K562 (cell line): ENCODE results near the gene NELL1. TPM values are rescaled to one million over a fixed set of nuclear protein-coding genes. Genes with fewer than 3 reads are reported as not detected.

Experiments
- ATAC-seq: fragments of 200-7000 bp; cut with Tn5 transposase; 3 replicates; pipeline ENCODE4 v1.9.1; 2020; ENCODE audit warnings: moderate library complexity
- BruUV-seq: library from RNA; stranded (reverse); fragments of 400-500 nt; replicated peaks from 2 replicates; lab custom pipeline; 2021; lab: Mats Ljungman, UMichigan
- CTCF ChIA-PET: fragments of 300-600 bp; formaldehyde crosslinking; extraction: SDS; loops from one replicate; lab custom pipeline; 2021; ENCODE audit warnings: low intra/inter-chr PET ratio; lab: Yijun Ruan, JAX
- POLR2A ChIA-PET: fragments of 300-600, 350-650 bp; sonication (Branson Sonifier 250); formaldehyde crosslinking; extraction: SDS; loops from one replicate; lab custom pipeline; 2021; ENCODE audit warnings: antibody characterized with exemption, inconsistent platforms; lab: Yijun Ruan, JAX
- DNase-seq, 4 experiments: peaks; one replicate each; pipeline versions ENCODE4 v3.0.0 to v3.0.0-alpha.2; 2011 to 2018; ENCODE audit warnings: low spot score in 3 of 4, mixed read lengths in 3 of 4; ENCODE audit errors: extremely low read depth in 1 of 4
- FAIRE-seq: peaks from 2 replicates; lab custom pipeline; 2011; peaks lifted over from hg19 to GRCh38; lab: Jason Lieb, UNC
- H2AFZ ChIP-seq: 2 replicates; pipeline ENCODE4 v1.6.0; 2011; ENCODE audit warnings: low read depth, low read length, control low read depth, inconsistent platforms
- H3K27ac ChIP-seq: fragments of 200-600 bp; 3 replicates; pipeline ENCODE4 v1.8.0; 2011; ENCODE audit warnings: low read depth, mild to moderate bottlenecking, control low read depth, inconsistent platforms, low read length, moderate library complexity, mixed read lengths; ENCODE audit errors: extremely low read depth
- H3K27me3 ChIP-seq, 2 experiments: fragments of 300-600 bp in 1 of 2; 2 replicates in 1 of 2; 3 replicates in 1 of 2; pipeline versions ENCODE4 v1.6.0 to v1.8.0; 2011; ENCODE audit warnings: inconsistent platforms in 2 of 2, low read length in 2 of 2, mild to moderate bottlenecking in 1 of 2, mixed read lengths in 1 of 2, moderate library complexity in 1 of 2; ENCODE audit not compliant: control insufficient read depth in 2 of 2, insufficient read depth in 2 of 2
- H3K36me3 ChIP-seq: fragments of 300-600 bp; 3 replicates; pipeline ENCODE4 v1.8.0; 2011; ENCODE audit warnings: mild to moderate bottlenecking, low read length, inconsistent platforms; ENCODE audit not compliant: control insufficient read depth, insufficient read depth
- H3K4me1 ChIP-seq, 2 experiments: fragments of 200-600 bp in 1 of 2; replicated peaks in 1 of 2; 2 replicates in 1 of 2; 3 replicates in 1 of 2; pipeline versions ENCODE4 v1.5.1 to v1.8.0; 2011; ENCODE audit warnings: inconsistent platforms in 2 of 2, low read length in 2 of 2, mild to moderate bottlenecking in 1 of 2, mixed read lengths in 1 of 2, moderate library complexity in 1 of 2; ENCODE audit not compliant: control insufficient read depth in 2 of 2, insufficient read depth in 2 of 2
- H3K4me2 ChIP-seq: 2 replicates; pipeline ENCODE4 v1.6.1; 2011; ENCODE audit warnings: low read length, control low read depth, inconsistent platforms, mixed read lengths; ENCODE audit not compliant: insufficient read depth
- H3K4me3 ChIP-seq: fragments of 200-600 bp; sonication (generic), shearing (Covaris generic); 2 replicates; pipeline ENCODE4 v1.5.1; 2016; ENCODE audit warnings: control low read depth, inconsistent platforms
- H3K79me2 ChIP-seq: fragments of 200-600 bp; 3 replicates; pipeline ENCODE4 v1.8.0; 2011; ENCODE audit warnings: low read length, inconsistent platforms; ENCODE audit not compliant: control insufficient read depth, insufficient read depth
- H3K9ac ChIP-seq, 2 experiments: 2 replicates each; pipeline versions ENCODE4 v1.6.0 to v1.6.1; 2011; ENCODE audit warnings: low read depth in 2 of 2, low read length in 2 of 2, control low read depth in 1 of 2, inconsistent platforms in 1 of 2, mild to moderate bottlenecking in 1 of 2, mixed read lengths in 1 of 2; ENCODE audit not compliant: insufficient read depth in 1 of 2
- H3K9me1 ChIP-seq: one replicate; pipeline ENCODE4 v1.6.0; 2011; ENCODE audit warnings: inconsistent platforms, mild to moderate bottlenecking, low read length, moderate library complexity; ENCODE audit not compliant: control insufficient read depth, insufficient read depth
- H3K9me3 ChIP-seq: replicated peaks from 2 replicates; pipeline ENCODE4 v1.5.1; 2011; ENCODE audit warnings: low read depth, low read length, inconsistent platforms; ENCODE audit not compliant: control insufficient read depth, insufficient read depth
- H4K20me1 ChIP-seq: replicated peaks from 2 replicates; pipeline ENCODE4 v1.6.1; 2011; ENCODE audit warnings: low read length, inconsistent platforms, mixed read lengths; ENCODE audit not compliant: control insufficient read depth, insufficient read depth
- LEF1 ChIP-seq: fragments of 450-650 bp; IDR thresholded peaks from 2 replicates; pipeline ENCODE4 v1.6.1; 2016; ENCODE audit warnings: mild to moderate bottlenecking
- MITF ChIP-seq: IDR thresholded peaks from 2 replicates; pipeline ENCODE4 v1.6.1; 2014; ENCODE audit warnings: antibody characterized with exemption
- MYC ChIP-seq, 2 experiments: fragments of 250-450 bp in 1 of 2; sonication (Bioruptor Pico) in 1 of 2; IDR thresholded peaks; 2 replicates each; pipeline versions ENCODE4 v1.5.1 to v1.6.1; 2012 to 2021; ENCODE audit warnings: low read depth in 2 of 2, borderline replicate concordance in 1 of 2, improper control_type of control experiment in 1 of 2, low read length in 1 of 2, mild to moderate bottlenecking in 1 of 2, moderate library complexity in 1 of 2
- PHTF2 ChIP-seq: fragments of 250-450 bp; sonication (Bioruptor Pico); IDR thresholded peaks from 2 replicates; pipeline ENCODE4 v1.5.0; 2021; ENCODE audit warnings: mild to moderate bottlenecking
- RBBP5 ChIP-seq: fragments of 200-600 bp; sonication (generic); IDR thresholded peaks from 2 replicates; pipeline ENCODE4 v1.6.1; 2012; ENCODE audit warnings: borderline replicate concordance, mild to moderate bottlenecking, low read length, control low read depth, inconsistent platforms; ENCODE audit not compliant: insufficient read depth, poor library complexity, severe bottlenecking
- ZBTB2 ChIP-seq: fragments of 450-650 bp; IDR thresholded peaks from 2 replicates; pipeline ENCODE4 v1.6.1; 2016; ENCODE audit warnings: antibody characterized with exemption
- ZNF197 ChIP-seq: fragments of 200-800 bp; sonication (Bioruptor generic); IDR thresholded peaks from 2 replicates; pipeline ENCODE4 v1.6.1; 2016; ENCODE audit warnings: low read depth, missing genetic modification characterization, missing compliant biosample characterization
- ZNF224 ChIP-seq: sonication (generic); formaldehyde crosslinking; IDR thresholded peaks from 2 replicates; pipeline ENCODE4 v1.8.0; 2022; ENCODE audit warnings: mild to moderate bottlenecking, missing genetic modification reagents
- WGBS: fragments of 100-300 bp; shearing (Covaris generic); methylation state at CpG from one replicate; pipeline ENCODE4 v1.1.6; 2016; ENCODE audit warnings: low coverage, mixed read lengths; ENCODE audit not compliant: insufficient coverage; ENCODE audit errors: missing lambda C conversion rate; 5-methylcytosine and 5-hydroxymethylcytosine counted together
- in situ Hi-C: fragments of 300-500 bp; cut with MboI; formaldehyde crosslinking; loops from 4 replicates; pipeline ENCODE4 v1.15.0; 2018; ENCODE audit warnings: inconsistent platforms, mixed read lengths
- intact Hi-C: fragments of 100-400 bp; cut with micrococcal nuclease; formaldehyde crosslinking; loops from 2 replicates; pipeline ENCODE4 v1.14.2; 2022
- polyA plus RNA-seq, 8 experiments: library from polyadenylated mRNA; depleted of rRNA in 4 of 8; stranded (reverse) in 5 of 8; unstranded in 3 of 8; fragments of >200 nt; fragmentation: Nextera tagmentation in 2 of 8; fragmentation: Illumina TruSeq in 1 of 8; extraction: Ambion mirVana in 2 of 8; extraction: Trizol in 1 of 8; gene quantifications; 2 replicates each; pipeline versions ENCODE4 v1.2.1 to v1.2.3, GENCODE V29; 2011 to 2014; ENCODE audit warnings: inconsistent platforms in 1 of 8, missing spikeins in 1 of 8
- total RNA-seq, 7 experiments: library from RNA; depleted of rRNA in 6 of 7; stranded (reverse); fragments of >200 nt in 6 of 7; fragmentation: Illumina TruSeq in 2 of 7; extraction: Trizol in 2 of 7; gene quantifications; 2 replicates each; pipeline versions ENCODE4 v1.2.1 to v1.2.3, GENCODE V29; 2011 to 2021; ENCODE audit warnings: low replicate concordance in 1 of 7

NELL1 gene
- total and polyA plus RNA-seq, 9 of the 15 experiments (the other 6 are each of a cell fraction or from before 2014, with no cell fraction given) = not detected

- intact Hi-C loops = no loop called here
- no peak for ATAC-seq
- Histone ChIP-seq H3K27ac (no peak overlapping the region), H3K9me1 (no peaks in the 10 kb centered on the region), H3K9ac (no peak overlapping the region), H3K36me3 (no peaks in the 10 kb centered on the region), H3K79me2 (no peaks in the 10 kb centered on the region), H3K4me2 (no peak overlapping the region), H3K4me3 (no peak overlapping the region), H3K4me1 (no peaks in the 10 kb centered on the region), H2AFZ (no peak overlapping the region), H4K20me1 (no peaks in the 10 kb centered on the region)
- in situ Hi-C loops = no loop called here
- FAIRE-seq = no peak
- 4% methylated on average over 2 of the region's 2 CpGs for WGBS
- BruUV-seq = no TSS peak
- DNase-seq = no peak
- ChIA-PET POLR2A (no interaction called here), CTCF (no interaction called here)
- TF ChIP-seq RBBP5 (no peak), MITF (no peak), MYC (IDR thresholded peaks at IDR 0.05; ENCODE audit: low read depth, low read length) (no peak), MYC (CRISPR knock-in tag; IDR thresholded peaks at IDR 0.05; ENCODE audit: borderline replicate concordance, low read depth) (no peak), ZNF224 (CRISPR knock-in tag) (no peak), LEF1 (no peak), ZBTB2 (no peak), ZNF197 (CRISPR knock-in tag) (no peak), PHTF2 (CRISPR knock-in tag) (no peak)
- TF ChIP-seq, all 486 proteins: peak for 0
- Histone ChIP-seq H3K9me3 (no peaks in the 10 kb centered on the region; the same call in 1 of the 2 replicates), H3K27me3 (no peaks in the 10 kb centered on the region)
These were observed 810.9 kb downstream of the NELL1 start for GRCh38 chr11:21480240-21480639.
